K562 (cell line): ENCODE data around the gene IFI6. TPM values are rescaled to one million over a fixed set of nuclear protein-coding genes. Genes with fewer than 3 reads are reported as not detected.

ENCODE experiments used
- ARHGAP35 ChIP-seq: fragments of 450-650 bp; IDR thresholded peaks from 2 replicates; pipeline ENCODE4 v1.6.1; 2018; ENCODE audit not compliant: partially characterized antibody
- CBFB ChIP-seq: sonication (generic); formaldehyde crosslinking; IDR thresholded peaks from 2 replicates; pipeline ENCODE4 v1.4.0; 2020; ENCODE audit warnings: mild to moderate bottlenecking, missing genetic modification reagents
- CREBBP ChIP-seq: IDR thresholded peaks from one replicate; pipeline ENCODE4 v1.6.1; 2012; ENCODE audit warnings: low read depth, mild to moderate bottlenecking, control low read depth, inconsistent platforms, low read length
- EP400 ChIP-seq: fragments of 450-650 bp; IDR thresholded peaks from 2 replicates; pipeline ENCODE4 v1.6.1; 2017; ENCODE audit warnings: antibody characterized with exemption, mild to moderate bottlenecking, moderate library complexity
- GMEB1 ChIP-seq: fragments of 250-450 bp; sonication (Bioruptor Pico); IDR thresholded peaks from 2 replicates; pipeline ENCODE4 v1.4.0; 2020; ENCODE audit warnings: mild to moderate bottlenecking
- HDAC3 ChIP-seq: fragments of 450-650 bp; IDR thresholded peaks from 2 replicates; pipeline ENCODE4 v1.6.1; 2018; ENCODE audit warnings: borderline replicate concordance, mild to moderate bottlenecking, moderate library complexity; ENCODE audit not compliant: partially characterized antibody
- HES1 ChIP-seq: fragments of 450-650 bp; IDR thresholded peaks from 2 replicates; pipeline ENCODE4 v1.6.1; 2016; ENCODE audit warnings: low read depth, mild to moderate bottlenecking, moderate library complexity
- HIVEP1 ChIP-seq: fragments of 250-450 bp; sonication (Bioruptor Pico); IDR thresholded peaks from 2 replicates; pipeline ENCODE4 v1.4.0; 2020; ENCODE audit warnings: mild to moderate bottlenecking
- MBD2 ChIP-seq: sonication (generic); IDR thresholded peaks from 2 replicates; pipeline ENCODE4 v1.6.1; 2016; ENCODE audit warnings: low read depth, borderline replicate concordance
- MYNN ChIP-seq, 2 experiments: sonication (generic); formaldehyde crosslinking in 1 of 2; IDR thresholded peaks; 2 replicates each; pipeline versions ENCODE4 v1.5.0 to v1.6.1; 2016 to 2020; ENCODE audit warnings: antibody characterized with exemption in 1 of 2, missing genetic modification reagents in 1 of 2
- NR2C2 ChIP-seq, 2 experiments: fragments of 200-800 bp in 1 of 2; sonication (Bioruptor generic) in 1 of 2; sonication (generic) in 1 of 2; formaldehyde crosslinking in 1 of 2; IDR thresholded peaks; 2 replicates each; pipeline versions ENCODE4 v1.6.1 to v1.8.0; 2016 to 2022; ENCODE audit warnings: mild to moderate bottlenecking in 1 of 2, missing compliant biosample characterization in 1 of 2, missing genetic modification characterization in 1 of 2, missing genetic modification reagents in 1 of 2
- PHB ChIP-seq: fragments of 250-450 bp; sonication (Bioruptor Pico); IDR thresholded peaks from 2 replicates; pipeline ENCODE4 v1.5.0; 2021
- POLR2G ChIP-seq: fragments of 200-400 bp; formaldehyde crosslinking; IDR thresholded peaks from 2 replicates; pipeline ENCODE4 v1.6.1; 2017; ENCODE audit warnings: low read depth, mild to moderate bottlenecking, antibody characterized with exemption, low read length, moderate library complexity
- SMARCA5 ChIP-seq: fragments of 450-650 bp; IDR thresholded peaks from 2 replicates; pipeline ENCODE4 v1.6.1; 2016
- U2AF1 ChIP-seq: fragments of 200-400 bp; formaldehyde crosslinking; optimal IDR thresholded peaks from 2 replicates; pipeline ENCODE3; 2017; ENCODE audit warnings: mild to moderate bottlenecking, low read depth, low read length, moderate library complexity
- YY1 ChIP-seq, 3 experiments: IDR thresholded peaks; 2 replicates each; pipeline ENCODE4 v1.6.1; 2011; ENCODE audit warnings: low read length in 2 of 3, mild to moderate bottlenecking in 2 of 3, moderate library complexity in 2 of 3, borderline replicate concordance in 1 of 3, control low read depth in 1 of 3, low read depth in 1 of 3; ENCODE audit not compliant: insufficient read depth in 3 of 3, insufficient replicate concordance in 2 of 3, control insufficient read depth in 1 of 3, insufficient read length in 1 of 3; ENCODE audit errors: extremely low read depth in 1 of 3
- ZNF512 ChIP-seq: IDR thresholded peaks from 2 replicates; pipeline ENCODE4 v1.6.1; 2016; ENCODE audit warnings: missing genetic modification characterization, missing compliant biosample characterization
- ZNF695 ChIP-seq: fragments of 450-650 bp; formaldehyde crosslinking; IDR thresholded peaks from 2 replicates; pipeline ENCODE4 v1.4.0; 2020; ENCODE audit warnings: mild to moderate bottlenecking, moderate library complexity
- ZZZ3 ChIP-seq: fragments of 450-650 bp; IDR thresholded peaks from 2 replicates; pipeline ENCODE4 v1.6.1; 2016; ENCODE audit warnings: antibody characterized with exemption, mild to moderate bottlenecking, moderate library complexity
- polyA plus RNA-seq, 8 experiments: library from polyadenylated mRNA; depleted of rRNA in 4 of 8; stranded (reverse) in 5 of 8; unstranded in 3 of 8; fragments of >200 nt; fragmentation: Nextera tagmentation in 2 of 8; fragmentation: Illumina TruSeq in 1 of 8; extraction: Ambion mirVana in 2 of 8; extraction: Trizol in 1 of 8; gene quantifications; 2 replicates each; pipeline versions ENCODE4 v1.2.1 to v1.2.3, GENCODE V29; 2011 to 2014; ENCODE audit warnings: inconsistent platforms in 1 of 8, missing spikeins in 1 of 8
- total RNA-seq, 7 experiments: library from RNA; depleted of rRNA in 6 of 7; stranded (reverse); fragments of >200 nt in 6 of 7; fragmentation: Illumina TruSeq in 2 of 7; extraction: Trizol in 2 of 7; gene quantifications; 2 replicates each; pipeline versions ENCODE4 v1.2.1 to v1.2.3, GENCODE V29; 2011 to 2021; ENCODE audit warnings: low replicate concordance in 1 of 7
- TF ChIP-seq, protein P1 (sequence below): sonication (generic); formaldehyde crosslinking; IDR thresholded peaks from 2 replicates; pipeline ENCODE4 v1.8.0; 2023; ENCODE audit warnings: mild to moderate bottlenecking, missing genetic modification reagents
- TF ChIP-seq, protein P2 (sequence below): sonication (generic); formaldehyde crosslinking; IDR thresholded peaks from 2 replicates; pipeline ENCODE4 v1.8.1; 2022; ENCODE audit warnings: missing genetic modification reagents

The IFI6 gene
- total and polyA plus RNA-seq, 9 of the 15 experiments (the other 6 are each of a cell fraction or from before 2014, with no cell fraction given) = 0.17 to 4.5 (median 2.2) TPM

DNA sequence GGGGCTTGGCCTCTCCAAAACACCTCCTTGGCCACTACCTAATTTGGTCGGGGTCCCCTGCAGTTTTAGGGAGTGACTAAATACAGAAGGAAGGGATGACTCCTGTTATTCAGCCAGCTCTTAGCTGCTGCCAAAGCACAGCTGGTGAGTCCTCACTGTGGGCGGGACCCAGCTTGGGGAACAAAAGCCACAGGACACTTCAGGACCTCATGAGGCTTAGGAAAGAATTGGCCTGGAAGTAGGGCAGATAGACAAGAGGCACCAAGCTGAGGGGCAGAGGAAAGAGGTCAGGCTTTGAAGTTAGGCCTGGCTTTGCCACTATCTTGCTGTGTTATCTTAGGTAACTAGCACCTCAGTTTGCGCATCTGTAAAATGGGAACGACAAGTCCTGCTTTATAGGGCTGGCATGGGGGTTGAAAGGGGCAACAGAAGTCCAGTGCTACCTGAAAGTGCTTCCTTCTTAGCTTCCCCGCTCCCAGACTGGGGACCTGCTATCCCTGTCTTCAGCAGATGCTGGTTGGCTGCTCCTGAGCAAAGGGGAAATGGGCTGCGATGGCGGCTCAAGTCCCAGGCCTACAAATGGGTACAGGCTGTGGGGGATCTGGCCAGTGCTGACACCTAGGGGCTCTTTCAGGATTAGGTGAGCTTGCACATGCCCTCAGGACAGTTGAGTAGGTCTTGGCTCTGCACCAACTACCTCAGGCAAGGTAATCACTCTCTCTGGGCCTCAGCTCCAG is 15.7 kb downstream of the IFI6 start (continued):
- TF ChIP-seq, protein P1, sequence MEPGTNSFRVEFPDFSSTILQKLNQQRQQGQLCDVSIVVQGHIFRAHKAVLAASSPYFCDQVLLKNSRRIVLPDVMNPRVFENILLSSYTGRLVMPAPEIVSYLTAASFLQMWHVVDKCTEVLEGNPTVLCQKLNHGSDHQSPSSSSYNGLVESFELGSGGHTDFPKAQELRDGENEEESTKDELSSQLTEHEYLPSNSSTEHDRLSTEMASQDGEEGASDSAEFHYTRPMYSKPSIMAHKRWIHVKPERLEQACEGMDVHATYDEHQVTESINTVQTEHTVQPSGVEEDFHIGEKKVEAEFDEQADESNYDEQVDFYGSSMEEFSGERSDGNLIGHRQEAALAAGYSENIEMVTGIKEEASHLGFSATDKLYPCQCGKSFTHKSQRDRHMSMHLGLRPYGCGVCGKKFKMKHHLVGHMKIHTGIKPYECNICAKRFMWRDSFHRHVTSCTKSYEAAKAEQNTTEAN (CRISPR knock-in tag) = no peak
- TF ChIP-seq HES1 (no peak), EP400 (no peak), YY1 (IDR thresholded peaks at IDR 0.05; ENCODE audit: borderline replicate concordance in 1 of 3, control insufficient read depth in 1 of 3, extremely low read depth in 1 of 3, insufficient read depth in 3 of 3, insufficient read length in 1 of 3, insufficient replicate concordance in 2 of 3, low read depth in 1 of 3, low read length in 2 of 3) (no peak), PHB (CRISPR knock-in tag) (no peak), U2AF1 (no peak), ARHGAP35 (no peak), SMARCA5 (peak; percentile 98), ZNF512 (tag) (no peak), NR2C2 (CRISPR knock-in tag; IDR thresholded peaks at IDR 0.05) (peak; percentile 18; the same call in 1 of the 2 replicates), NR2C2 (tag; IDR thresholded peaks at IDR 0.05) (no peak), HIVEP1 (CRISPR knock-in tag) (no peak), ZZZ3 (no peak), MBD2 (no peak), CREBBP (no peak), CBFB (no peak), POLR2G (no peak), MYNN (IDR thresholded peaks at IDR 0.05) (no peak), MYNN (CRISPR knock-in tag; IDR thresholded peaks at IDR 0.05) (no peak), GMEB1 (no peak), ZNF695 (CRISPR knock-in tag) (no peak), HDAC3 (no peak)
- TF ChIP-seq, protein P2, sequence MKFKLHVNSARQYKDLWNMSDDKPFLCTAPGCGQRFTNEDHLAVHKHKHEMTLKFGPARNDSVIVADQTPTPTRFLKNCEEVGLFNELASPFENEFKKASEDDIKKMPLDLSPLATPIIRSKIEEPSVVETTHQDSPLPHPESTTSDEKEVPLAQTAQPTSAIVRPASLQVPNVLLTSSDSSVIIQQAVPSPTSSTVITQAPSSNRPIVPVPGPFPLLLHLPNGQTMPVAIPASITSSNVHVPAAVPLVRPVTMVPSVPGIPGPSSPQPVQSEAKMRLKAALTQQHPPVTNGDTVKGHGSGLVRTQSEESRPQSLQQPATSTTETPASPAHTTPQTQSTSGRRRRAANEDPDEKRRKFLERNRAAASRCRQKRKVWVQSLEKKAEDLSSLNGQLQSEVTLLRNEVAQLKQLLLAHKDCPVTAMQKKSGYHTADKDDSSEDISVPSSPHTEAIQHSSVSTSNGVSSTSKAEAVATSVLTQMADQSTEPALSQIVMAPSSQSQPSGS (CRISPR knock-in tag) = no peak
